ENCODE measurements around the gene FZR1. TPM values are rescaled to one million over a fixed set of nuclear protein-coding genes. Genes with fewer than 3 reads are reported as not detected.

FZR1 gene
- polyA plus RNA-seq, 3 donors: 7.7 to 44.6 (median 9.4) TPM

DNA sequence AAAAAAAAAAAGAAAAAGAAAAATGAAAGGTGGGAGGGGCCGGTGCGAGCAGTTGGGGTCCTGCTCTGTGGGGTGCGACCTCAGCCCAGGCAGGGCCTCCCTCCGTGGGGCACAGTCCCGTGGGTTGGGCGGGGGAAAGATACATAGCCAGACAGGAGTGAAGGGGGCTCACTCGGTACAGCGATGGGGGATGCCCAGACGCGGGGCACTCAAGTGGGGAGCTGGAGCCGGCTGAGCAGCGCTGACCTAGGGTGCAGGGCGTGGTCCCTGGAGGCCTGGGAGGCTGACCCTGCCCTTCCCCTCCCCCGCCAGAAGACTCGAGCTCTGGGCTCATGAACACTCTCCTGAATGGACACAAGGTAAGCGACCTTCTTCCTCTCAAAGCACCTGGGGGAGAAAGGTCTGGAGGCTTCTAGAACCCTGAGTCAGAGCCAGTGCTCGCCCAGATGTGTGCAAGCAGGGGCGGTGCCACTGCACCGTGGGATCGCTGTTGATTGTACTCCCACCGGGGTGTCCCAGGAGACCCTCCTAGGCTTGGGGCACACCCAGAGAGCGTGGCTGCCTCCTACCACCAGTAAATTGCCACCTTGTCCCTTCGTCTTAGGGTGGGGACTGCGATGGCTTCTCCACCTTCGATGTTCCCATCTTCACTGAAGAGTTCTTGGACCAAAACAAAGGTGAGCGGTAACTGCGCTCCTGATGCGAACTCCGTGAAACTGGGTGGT is 70.0 kb downstream of the FZR1 start:
- Histone ChIP-seq H3K27me3 (ENCODE audit: control insufficient read depth in 2 of 2, insufficient read depth in 2 of 2, low read length in 2 of 2) (no peaks in the 10 kb centered on the region), H3K9me3 (replicated peaks in 1 of 2; ENCODE audit: control insufficient read depth in 1 of 2, insufficient read depth in 1 of 2, low read length in 2 of 2) (no peaks in the 10 kb centered on the region), H3K4me2 (replicated peaks; ENCODE audit: extremely low read depth, low read length, poor library complexity, severe bottlenecking) (peak overlapping the region; percentile 81), H3K36me3 (replicated peaks in 1 of 2; ENCODE audit: control insufficient read depth in 1 of 2, insufficient read depth in 2 of 2, low read length in 2 of 2) (peaks cover 0 to 6% of the 10 kb centered on the region in 2 donors), H3K27ac (ENCODE audit: low read depth in 1 of 2, low read length in 2 of 2) (no peak overlapping the region), H3K79me2 (ENCODE audit: insufficient read depth, low read length) (peaks cover 9% of the 10 kb centered on the region), H4K20me1 (ENCODE audit: insufficient read depth, low read length) (no peaks in the 10 kb centered on the region), H3K9ac (ENCODE audit: insufficient read depth, low read length, poor library complexity, severe bottlenecking) (peak overlapping the region; percentile 15), H3K4me3 (replicated peaks in 1 of 3; ENCODE audit: low read depth in 2 of 3, low read length in 3 of 3) (peak overlapping the region; percentile 23 to 73 (median 41)), H2AFZ (ENCODE audit: insufficient read depth, low read depth, low read length, poor library complexity, severe bottlenecking) (peak overlapping the region; percentile 35), H3K4me1 (ENCODE audit: control insufficient read depth in 1 of 2, insufficient read depth in 2 of 2, low read length in 2 of 2) (peaks cover 30 to 44% of the 10 kb centered on the region in 2 donors)
- peaks cover 43% of the 10 kb centered on the region for H3K4me1 Mint-ChIP-seq
- WGBS (ENCODE audit: insufficient coverage): 95% methylated on average over 26 of the region's 29 CpGs
- DNase-seq: no peak
- TF ChIP-seq CTCF (IDR thresholded peaks at IDR 0.05): no peak
- H3K4me3 Mint-ChIP-seq: peak overlapping the region; percentile 79 to 84
- H3K36me3 Mint-ChIP-seq: peaks cover 8 to 32% of the 10 kb centered on the region in 2 donors
- peaks cover 0 to 6% (median 3%) of the 10 kb centered on the region in 7 donors for H3K9me3 Mint-ChIP-seq
- peak overlapping the region in 2 of 7 donors; percentile 46 to 78 for H3K27ac Mint-ChIP-seq
- H3K27me3 Mint-ChIP-seq (ENCODE audit: low read depth in 3 of 3): peaks cover 0 to 2% (median 0%) of the 10 kb centered on the region in 3 donors
- intact Hi-C loops (cut with micrococcal nuclease): no loop called here

DNA sequence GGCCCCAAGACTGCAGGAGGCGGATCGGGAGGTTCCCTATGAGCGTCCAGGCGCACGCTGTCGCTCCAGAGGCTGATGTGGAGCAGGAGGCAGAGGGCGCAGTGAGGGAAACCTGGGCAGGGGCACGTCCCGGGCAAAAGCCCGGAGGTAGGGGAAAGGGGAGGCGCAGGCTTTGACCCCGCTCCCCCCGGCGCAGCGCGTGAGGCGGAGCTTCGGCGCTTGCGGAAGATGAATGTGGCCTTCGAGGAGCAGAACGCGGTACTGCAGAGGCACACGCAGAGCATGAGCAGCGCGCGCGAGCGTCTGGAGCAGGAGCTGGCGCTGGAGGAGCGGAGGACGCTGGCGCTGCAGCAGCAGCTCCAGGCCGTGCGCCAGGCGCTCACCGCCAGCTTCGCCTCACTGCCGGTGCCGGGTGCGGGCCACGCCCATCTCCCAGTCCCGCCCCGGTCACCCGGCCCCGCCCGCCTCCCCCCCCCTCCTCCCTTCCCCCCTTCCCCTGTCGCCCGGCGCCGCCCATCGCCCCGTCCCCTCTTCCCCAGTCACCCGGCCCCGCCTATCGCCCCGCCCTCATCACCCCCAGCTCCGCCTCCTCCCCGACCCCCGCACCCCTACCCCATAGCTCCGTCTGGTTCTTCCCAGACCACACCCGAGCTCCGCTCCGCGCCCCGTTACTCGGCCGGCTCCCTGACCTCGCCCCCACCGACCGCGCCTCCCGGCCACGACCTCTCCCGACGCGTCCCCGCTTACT is 70.8 kb downstream of the FZR1 start:
- Histone ChIP-seq H4K20me1 (ENCODE audit: insufficient read depth, low read length) (no peaks in the 10 kb centered on the region), H3K27ac (ENCODE audit: low read depth in 1 of 2, low read length in 2 of 2) (no peak overlapping the region), H3K9me3 (replicated peaks in 1 of 2; ENCODE audit: control insufficient read depth in 1 of 2, insufficient read depth in 1 of 2, low read length in 2 of 2) (no peaks in the 10 kb centered on the region), H3K9ac (ENCODE audit: insufficient read depth, low read length, poor library complexity, severe bottlenecking) (peak overlapping the region; percentile 15), H3K4me3 (replicated peaks in 1 of 3; ENCODE audit: low read depth in 2 of 3, low read length in 3 of 3) (peak overlapping the region; percentile 23 to 73 (median 41)), H3K79me2 (ENCODE audit: insufficient read depth, low read length) (peaks cover 9% of the 10 kb centered on the region), H3K36me3 (replicated peaks in 1 of 2; ENCODE audit: control insufficient read depth in 1 of 2, insufficient read depth in 2 of 2, low read length in 2 of 2) (peaks cover 0 to 6% of the 10 kb centered on the region in 2 donors), H2AFZ (ENCODE audit: insufficient read depth, low read depth, low read length, poor library complexity, severe bottlenecking) (peak overlapping the region; percentile 35), H3K4me1 (ENCODE audit: control insufficient read depth in 1 of 2, insufficient read depth in 2 of 2, low read length in 2 of 2) (peaks cover 25 to 39% of the 10 kb centered on the region in 2 donors), H3K4me2 (replicated peaks; ENCODE audit: extremely low read depth, low read length, poor library complexity, severe bottlenecking) (peak overlapping the region; percentile 81), H3K27me3 (ENCODE audit: control insufficient read depth in 2 of 2, insufficient read depth in 2 of 2, low read length in 2 of 2) (no peaks in the 10 kb centered on the region)
- intact Hi-C loops (cut with micrococcal nuclease): no loop called here
- H3K4me1 Mint-ChIP-seq: peaks cover 37% of the 10 kb centered on the region
- no peak for TF ChIP-seq CTCF (IDR thresholded peaks at IDR 0.05)
- H3K4me3 Mint-ChIP-seq: peak overlapping the region; percentile 79 to 84
- peak overlapping the region in 2 of 7 donors; percentile 46 to 48 for H3K27ac Mint-ChIP-seq
- H3K27me3 Mint-ChIP-seq (ENCODE audit: low read depth in 3 of 3): peaks cover 0 to 2% (median 0%) of the 10 kb centered on the region in 3 donors
- 56% methylated on average over 42 of the region's 78 CpGs for WGBS (ENCODE audit: insufficient coverage)
- peaks cover 8 to 32% of the 10 kb centered on the region in 2 donors for H3K36me3 Mint-ChIP-seq
- H3K9me3 Mint-ChIP-seq: peaks cover 0 to 4% (median 2%) of the 10 kb centered on the region in 7 donors
- no peak for DNase-seq

Data from CD14-positive monocyte (primary cell).